Measurements from ENCODE around the gene ZFAND2B.

The ZFAND2B gene

GRCh38 chr2:219221957-219222518 lies 15.5 kb downstream of the ZFAND2B start:
- DNase-seq = no peak

GRCh38 chr2:219223831-219224610 lies 17.4 kb downstream of the ZFAND2B start:
- no peak for DNase-seq

GRCh38 chr2:219225350-219225749 lies 18.8 kb downstream of the ZFAND2B start:
- peak; percentile 60 for DNase-seq

- DNase-seq = no peak
Observed at GRCh38 chr2:219228041-219228910, 21.7 kb downstream of the ZFAND2B start.

GRCh38 chr2:219228911-219229304 lies 22.3 kb downstream of the ZFAND2B start:
- no peak for DNase-seq

- DNase-seq = peak; percentile 100
Observed at GRCh38 chr2:219229305-219230058, 22.9 kb downstream of the ZFAND2B start, which contains the start of the genes ANKZF1 and ATG9A. Gene ANKZF1 (plus strand): TSS chr2:219229806. CDS start chr2:219230258, 452 bp downstream. Gene ATG9A (minus strand): TSS chr2:219229636. CDS start chr2:219228024, 1,612 bp downstream.

- DNase-seq = peak; percentile 59
Observed at GRCh38 chr2:219230059-219230540, 23.5 kb downstream of the ZFAND2B start.

- DNase-seq = no peak
Observed at GRCh38 chr2:219234331-219234730, 27.7 kb downstream of the ZFAND2B start.

GRCh38 chr2:219243291-219243761 lies 36.7 kb downstream of the ZFAND2B start:
- peak; percentile 65 for DNase-seq

- no peak for DNase-seq
Observed at GRCh38 chr2:219244789-219245147, 38.2 kb downstream of the ZFAND2B start.

GRCh38 chr2:219245148-219245898 lies 38.7 kb downstream of the ZFAND2B start, which contains the start of the genes GLB1L and STK16:
Gene GLB1L (minus strand): TSS chr2:219245444. CDS start chr2:219243573, 1,871 bp downstream.
Gene STK16 (plus strand): TSS chr2:219245479. CDS start chr2:219246000, 521 bp downstream.
- peak; percentile 93 for DNase-seq

GRCh38 chr2:219245899-219246230 lies 39.3 kb downstream of the ZFAND2B start:
- no peak for DNase-seq

- DNase-seq = no peak
Observed at GRCh38 chr2:219246559-219246958, 40.0 kb downstream of the ZFAND2B start.

GRCh38 chr2:219247678-219248642 lies 41.4 kb downstream of the ZFAND2B start:
- DNase-seq = no peak

- DNase-seq = no peak
Observed at GRCh38 chr2:219248845-219249202, 42.2 kb downstream of the ZFAND2B start.

GRCh38 chr2:219249203-219249980 lies 42.8 kb downstream of the ZFAND2B start:
- DNase-seq = no peak

- peak; percentile 50 for DNase-seq
Observed at GRCh38 chr2:219250049-219250781, 43.6 kb downstream of the ZFAND2B start.

- DNase-seq = no peak
Observed at GRCh38 chr2:219251656-219252055, 45.1 kb downstream of the ZFAND2B start.

- DNase-seq = no peak
Observed at GRCh38 chr2:219252084-219252483, 45.5 kb downstream of the ZFAND2B start.
